Prostate gland (tissue), 2 donors: ENCODE results near the gene SEMA4C.

Source experiments
- CTCF ChIP-seq, 4 experiments: fragments of 200-600 bp in 2 of 4; fragments of 450-650 bp in 2 of 4; sonication (generic) in 2 of 4; IDR thresholded peaks; 1 replicate in 3 of 4; 2 replicates in 1 of 4; pipeline ENCODE4 v1.5.1; 2016 to 2019; ENCODE audit warnings: antibody characterized with exemption in 4 of 4, mild to moderate bottlenecking in 2 of 4, moderate library complexity in 2 of 4
- POLR2A ChIP-seq: fragments of 450-650 bp; IDR thresholded peaks from one replicate; pipeline ENCODE4 v1.6.1; 2016; ENCODE audit warnings: antibody characterized with exemption, mild to moderate bottlenecking
- POLR2AphosphoS5 ChIP-seq: sonication (generic); formaldehyde crosslinking; IDR thresholded peaks from one replicate; pipeline ENCODE4 v1.6.1; 2017; ENCODE audit warnings: antibody characterized with exemption

GRCh38 chr2:96882906-96883305, 13.0 kb upstream of the SEMA4C start:
- TF ChIP-seq CTCF (IDR thresholded peaks at IDR 0.05) (no peak), POLR2A (no peak), POLR2AphosphoS5 (no peak)
